Muscle layer of duodenum (tissue), 2 donors: ENCODE data around the gene EVC2.

Source experiments
- H3K27ac ChIP-seq: one replicate; pipeline ENCODE4 v1.7.0; 2013; ENCODE audit warnings: mild to moderate bottlenecking, low read length
- H3K27me3 ChIP-seq: one replicate; pipeline ENCODE4 v1.7.0; 2013; ENCODE audit warnings: low read depth, mild to moderate bottlenecking, control low read depth, low read length
- H3K36me3 ChIP-seq, 2 donors: one replicate each; pipeline ENCODE4 v1.7.0; 2013; ENCODE audit warnings: low read length in 2 of 2, control low read depth in 1 of 2, mild to moderate bottlenecking in 1 of 2; ENCODE audit not compliant: insufficient read depth in 2 of 2, control insufficient read depth in 1 of 2
- H3K4me1 ChIP-seq, 2 donors: one replicate each; pipeline ENCODE4 v1.7.0; 2013; ENCODE audit warnings: low read length in 2 of 2, mild to moderate bottlenecking in 2 of 2, control low read depth in 1 of 2, moderate library complexity in 1 of 2; ENCODE audit not compliant: insufficient read depth in 2 of 2, control insufficient read depth in 1 of 2
- H3K4me3 ChIP-seq, 2 donors: one replicate each; pipeline ENCODE4 v1.7.0; 2013; ENCODE audit warnings: low read length in 2 of 2, low read depth in 1 of 2, mild to moderate bottlenecking in 1 of 2
- H3K9me3 ChIP-seq, 2 donors: one replicate each; pipeline ENCODE4 v1.7.0; 2013; ENCODE audit warnings: low read length in 2 of 2, control low read depth in 1 of 2, mild to moderate bottlenecking in 1 of 2; ENCODE audit not compliant: control insufficient read depth in 1 of 2
- donor health status: healthy.

Gene EVC2

DNA sequence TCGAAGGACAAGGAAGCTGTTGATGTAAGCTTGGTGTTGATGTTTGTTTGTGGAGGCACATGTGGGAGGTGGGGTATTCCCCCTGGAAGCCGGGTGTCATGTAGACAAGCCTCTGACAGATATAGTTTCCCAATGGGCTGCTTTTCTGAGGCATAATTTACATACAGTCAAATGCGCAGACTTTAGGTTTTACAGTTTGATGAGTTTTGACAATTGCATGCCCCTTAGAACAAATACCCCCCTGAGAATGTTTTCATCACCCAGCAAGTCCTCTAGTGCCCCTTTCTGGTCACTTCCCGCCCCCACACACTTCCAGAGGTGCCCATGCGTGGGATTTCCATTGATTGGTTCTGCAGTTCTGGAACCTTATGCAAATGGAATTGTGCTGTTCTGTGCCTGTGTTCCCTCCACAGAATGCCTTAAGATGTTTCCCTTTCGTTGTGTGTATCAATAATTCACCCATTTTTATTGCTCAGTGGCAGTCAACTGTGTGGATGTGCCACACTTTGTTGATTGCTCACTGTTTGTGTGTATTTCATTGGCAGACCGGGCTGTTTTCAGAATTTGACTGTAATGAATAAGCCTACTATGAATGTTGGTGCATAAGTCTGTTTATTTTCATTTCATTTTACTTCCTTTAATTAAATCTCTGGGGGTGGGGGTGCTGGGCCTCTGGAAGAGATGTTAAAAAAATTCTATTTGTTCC lies 11.1 kb upstream of the EVC2 start:
- Histone ChIP-seq H3K27ac (no peak overlapping the region), H3K36me3 (peaks cover 15 to 21% of the 10 kb centered on the region in 2 donors), H3K27me3 (no peaks in the 10 kb centered on the region), H3K4me1 (peaks cover 0 to 4% of the 10 kb centered on the region in 2 donors), H3K9me3 (peaks cover 5 to 6% of the 10 kb centered on the region in 2 donors), H3K4me3 (no peak overlapping the region)

DNA sequence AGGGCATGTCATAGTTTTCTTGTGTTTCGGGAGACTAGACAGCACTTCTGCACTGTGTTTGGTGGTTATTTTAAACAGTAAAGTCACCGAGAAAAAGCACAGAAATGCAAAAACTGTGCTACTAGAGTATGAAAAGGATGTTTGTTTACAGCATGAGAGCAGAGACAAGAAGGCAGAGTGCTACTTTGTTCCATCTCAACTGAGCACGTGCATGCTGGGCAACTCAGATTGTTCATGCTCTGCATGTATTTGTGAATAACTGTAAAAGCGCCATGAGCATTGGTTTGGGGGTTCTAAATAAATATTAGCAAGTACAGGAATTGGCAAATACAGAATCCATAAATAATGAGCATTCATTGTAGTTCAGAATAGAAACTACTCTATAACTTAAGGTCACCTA lies 10.1 kb upstream of the EVC2 start:
- Histone ChIP-seq H3K4me3 (no peak overlapping the region), H3K4me1 (peaks cover 0 to 4% of the 10 kb centered on the region in 2 donors), H3K36me3 (peaks cover 10 to 21% of the 10 kb centered on the region in 2 donors), H3K9me3 (peaks cover 5 to 6% of the 10 kb centered on the region in 2 donors), H3K27me3 (no peaks in the 10 kb centered on the region), H3K27ac (no peak overlapping the region)

DNA sequence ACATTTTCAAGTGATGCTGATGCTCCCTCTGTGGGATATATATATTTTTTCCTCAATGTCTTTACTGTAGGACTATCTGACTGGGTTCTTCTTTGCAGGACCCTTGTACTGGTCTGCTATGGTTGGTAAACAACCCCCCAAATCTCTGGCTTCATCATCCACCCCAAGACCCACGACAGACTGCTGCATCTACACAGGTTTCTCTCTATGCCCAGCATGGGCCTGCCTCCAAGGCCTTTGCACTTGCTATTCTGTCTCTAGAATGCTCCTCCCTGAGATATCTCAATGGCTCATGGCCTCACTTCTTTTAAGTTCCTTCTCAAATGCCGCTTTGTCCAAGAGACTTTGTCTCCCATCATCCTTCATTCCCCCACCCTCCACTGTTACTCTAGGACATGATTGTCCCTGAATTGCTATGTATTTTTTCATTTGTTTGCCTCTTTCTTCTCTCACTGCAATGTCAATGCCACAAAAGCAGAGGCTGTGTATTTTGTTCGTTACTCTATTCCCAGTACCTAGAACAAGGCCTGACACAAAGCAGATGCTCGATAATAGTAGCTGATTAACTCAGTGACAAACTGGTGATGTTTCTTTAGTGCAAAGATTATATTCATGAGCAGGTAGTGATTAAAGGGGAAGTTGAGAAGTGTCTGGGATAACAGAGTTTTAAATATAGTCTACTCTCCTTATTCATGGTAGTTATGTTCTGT lies 9.2 kb upstream of the EVC2 start:
- peaks cover 3 to 4% of the 10 kb centered on the region in 2 donors for H3K4me1 ChIP-seq
- peaks cover 5 to 6% of the 10 kb centered on the region in 2 donors for H3K9me3 ChIP-seq
- peaks cover 10 to 19% of the 10 kb centered on the region in 2 donors for H3K36me3 ChIP-seq
- H3K27me3 ChIP-seq = no peaks in the 10 kb centered on the region
- H3K4me3 ChIP-seq = no peak overlapping the region
- no peak overlapping the region for H3K27ac ChIP-seq

DNA sequence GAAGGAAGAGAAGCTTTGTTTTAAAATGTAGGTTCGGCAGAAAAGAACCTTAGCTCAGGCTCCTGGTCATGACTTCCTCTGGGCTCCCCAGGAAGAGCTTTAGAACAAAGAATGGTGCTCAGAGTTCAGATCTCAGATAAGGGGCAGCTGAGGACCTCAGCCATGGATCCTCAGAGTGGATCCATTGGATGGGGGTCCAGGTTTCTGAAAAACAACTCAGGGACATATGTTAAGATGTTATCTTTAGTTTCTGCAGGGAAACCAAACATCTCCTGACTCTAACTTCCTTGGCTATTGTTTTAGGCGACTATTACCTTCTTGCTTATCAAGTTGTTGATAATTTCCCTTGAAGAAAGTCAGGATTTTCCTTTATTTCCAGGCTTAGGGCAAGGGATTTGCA lies 8.0 kb upstream of the EVC2 start:
- Histone ChIP-seq H3K9me3 (peaks cover 5 to 6% of the 10 kb centered on the region in 2 donors), H3K4me1 (peaks cover 0 to 12% of the 10 kb centered on the region in 2 donors)

DNA sequence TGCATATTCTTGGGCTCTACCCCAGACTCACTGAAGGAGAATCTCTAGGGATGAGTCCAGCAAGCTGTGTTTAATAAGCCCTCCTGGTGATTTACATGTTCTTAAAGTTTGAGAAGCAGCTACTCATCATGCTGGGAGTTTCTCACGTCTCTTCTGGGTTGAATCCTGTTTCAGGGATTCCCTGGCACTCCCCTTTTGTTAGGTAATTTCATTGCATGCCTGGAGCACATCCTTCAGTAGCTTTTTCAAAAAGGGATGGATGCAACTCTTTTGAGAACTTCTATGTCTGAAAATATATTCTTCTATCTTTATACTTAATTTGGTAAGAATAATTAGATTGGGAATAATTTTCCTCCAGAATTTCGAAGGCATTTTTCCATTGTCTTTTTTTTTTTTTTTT lies 7.0 kb upstream of the EVC2 start:
- Histone ChIP-seq H3K27ac (no peak overlapping the region), H3K27me3 (no peaks in the 10 kb centered on the region), H3K36me3 (peaks cover 4 to 12% of the 10 kb centered on the region in 2 donors), H3K4me1 (peaks cover 0 to 18% of the 10 kb centered on the region in 2 donors), H3K9me3 (peaks cover 5 to 6% of the 10 kb centered on the region in 2 donors), H3K4me3 (peak overlapping the region in 1 of 2 donors; percentile 30)

More for the DNA sequence above, 8.0 kb upstream of the EVC2 start:
- peaks cover 10 to 12% of the 10 kb centered on the region in 2 donors for H3K36me3 ChIP-seq
- no peak overlapping the region for H3K27ac ChIP-seq
- H3K4me3 ChIP-seq = no peak overlapping the region
- H3K27me3 ChIP-seq = no peaks in the 10 kb centered on the region

DNA sequence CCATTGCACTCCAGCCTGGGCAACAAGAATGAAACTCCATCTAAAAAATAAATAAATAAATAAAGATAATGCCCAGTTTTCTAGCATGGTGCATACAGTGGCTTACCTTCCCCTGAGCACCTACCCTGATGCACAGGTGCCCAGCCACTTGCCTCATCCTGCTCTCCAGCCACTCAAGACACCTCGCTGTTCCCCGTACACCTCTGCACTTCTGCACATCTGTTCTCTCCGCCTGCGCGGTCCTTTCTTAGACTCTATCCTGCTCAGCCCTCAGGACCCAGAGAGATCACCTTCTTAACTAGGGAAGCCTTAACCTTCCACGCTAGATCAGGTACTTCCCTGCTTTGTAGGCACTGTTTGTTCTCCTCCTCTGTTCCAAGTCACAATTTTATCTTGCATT lies 5.5 kb upstream of the EVC2 start:
- Histone ChIP-seq H3K4me1 (peaks cover 0 to 26% of the 10 kb centered on the region in 2 donors), H3K4me3 (no peak overlapping the region), H3K27ac (no peak overlapping the region), H3K36me3 (peaks cover 0 to under 1% of the 10 kb centered on the region in 2 donors), H3K9me3 (peaks cover 5 to 6% of the 10 kb centered on the region in 2 donors), H3K27me3 (no peaks in the 10 kb centered on the region)

DNA sequence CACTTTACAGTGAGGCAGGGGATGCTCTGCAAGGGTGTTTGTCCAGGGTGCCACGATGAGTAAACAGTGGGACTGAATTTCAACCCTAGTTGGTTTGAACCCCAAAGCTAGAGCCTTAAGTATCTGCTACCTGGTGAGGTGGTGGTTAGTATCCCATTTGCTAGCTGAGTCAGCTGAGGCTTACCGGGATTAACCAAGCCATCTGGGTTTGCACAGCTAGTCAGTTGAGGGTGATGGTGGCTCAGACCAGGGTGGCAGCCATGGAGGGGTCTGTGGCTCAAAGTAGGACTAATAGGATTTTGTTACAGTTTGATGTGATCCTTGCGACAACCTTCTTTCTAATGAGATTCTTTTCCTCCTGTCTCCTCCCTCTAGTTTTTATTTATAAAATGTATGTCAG lies 4.6 kb upstream of the EVC2 start:
- H3K36me3 ChIP-seq = no peaks in the 10 kb centered on the region
- no peaks in the 10 kb centered on the region for H3K27me3 ChIP-seq
- no peak overlapping the region for H3K27ac ChIP-seq
- H3K4me1 ChIP-seq = peaks cover 0 to 31% of the 10 kb centered on the region in 2 donors
- no peak overlapping the region for H3K4me3 ChIP-seq
- peaks cover 5 to 6% of the 10 kb centered on the region in 2 donors for H3K9me3 ChIP-seq

DNA sequence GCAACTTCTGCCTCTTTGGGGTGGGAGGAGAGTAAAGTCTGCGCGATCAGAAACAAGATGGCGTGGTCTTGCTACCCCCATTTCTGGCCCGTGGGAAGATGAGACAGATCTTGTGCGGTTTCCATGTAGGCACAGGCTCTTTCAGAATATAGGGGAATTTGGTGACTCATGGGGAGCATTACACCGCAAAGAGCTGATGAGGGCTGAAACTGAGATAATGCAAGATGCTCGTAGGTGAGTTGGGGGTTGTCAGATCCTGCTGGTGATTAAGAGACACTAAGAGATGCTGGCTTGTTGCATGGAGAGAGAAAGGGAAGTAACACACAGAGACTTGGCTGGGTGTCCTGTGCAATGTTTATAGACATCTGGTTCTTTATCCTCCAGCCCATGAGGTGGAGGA lies 4.2 kb upstream of the EVC2 start:
- Histone ChIP-seq H3K27ac (no peak overlapping the region), H3K27me3 (no peaks in the 10 kb centered on the region), H3K4me3 (peak overlapping the region; percentile 1 to 74), H3K36me3 (no peaks in the 10 kb centered on the region), H3K9me3 (peaks cover 5 to 6% of the 10 kb centered on the region in 2 donors), H3K4me1 (peaks cover 1 to 35% of the 10 kb centered on the region in 2 donors)

DNA sequence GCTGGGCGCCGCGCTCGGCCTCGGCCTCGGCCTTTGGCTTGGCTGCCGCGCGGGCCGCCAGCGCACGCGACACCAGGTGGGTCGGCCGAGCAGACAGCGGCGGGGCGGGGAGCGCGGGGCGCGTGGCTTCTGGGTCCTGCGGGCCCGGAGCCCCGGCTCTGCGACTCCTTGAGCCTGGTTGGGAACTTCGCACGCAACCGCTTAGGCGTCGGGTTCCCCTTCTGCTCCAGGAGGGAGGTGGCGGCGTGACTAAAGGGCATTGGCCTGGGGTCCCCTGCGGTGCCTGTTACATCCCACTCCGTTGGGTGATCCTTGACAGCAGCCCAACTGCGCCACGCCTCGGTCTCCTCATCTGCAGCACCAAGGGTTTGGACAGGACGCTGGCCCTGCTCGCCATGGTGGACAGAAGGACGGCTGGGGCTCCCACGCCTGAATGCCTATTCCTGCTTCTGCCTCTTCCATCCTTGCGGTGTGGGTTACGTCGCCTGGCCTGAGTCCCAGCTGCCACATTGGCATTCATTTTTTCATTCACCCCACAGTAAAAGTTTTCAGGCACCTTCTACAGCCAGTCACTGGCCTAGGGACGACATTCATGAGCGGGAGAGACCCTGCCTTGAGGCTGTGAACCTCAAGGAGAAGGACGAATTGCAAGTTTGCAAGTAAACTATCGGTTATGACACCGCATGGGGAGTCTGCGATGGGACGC lies 3.3 kb upstream of the EVC2 start:
- Histone ChIP-seq H3K36me3 (no peaks in the 10 kb centered on the region), H3K4me1 (peaks cover 3 to 44% of the 10 kb centered on the region in 2 donors), H3K9me3 (peaks cover 5 to 6% of the 10 kb centered on the region in 2 donors), H3K27ac (no peak overlapping the region), H3K27me3 (no peaks in the 10 kb centered on the region), H3K4me3 (peak overlapping the region; percentile 50 to 74)

DNA sequence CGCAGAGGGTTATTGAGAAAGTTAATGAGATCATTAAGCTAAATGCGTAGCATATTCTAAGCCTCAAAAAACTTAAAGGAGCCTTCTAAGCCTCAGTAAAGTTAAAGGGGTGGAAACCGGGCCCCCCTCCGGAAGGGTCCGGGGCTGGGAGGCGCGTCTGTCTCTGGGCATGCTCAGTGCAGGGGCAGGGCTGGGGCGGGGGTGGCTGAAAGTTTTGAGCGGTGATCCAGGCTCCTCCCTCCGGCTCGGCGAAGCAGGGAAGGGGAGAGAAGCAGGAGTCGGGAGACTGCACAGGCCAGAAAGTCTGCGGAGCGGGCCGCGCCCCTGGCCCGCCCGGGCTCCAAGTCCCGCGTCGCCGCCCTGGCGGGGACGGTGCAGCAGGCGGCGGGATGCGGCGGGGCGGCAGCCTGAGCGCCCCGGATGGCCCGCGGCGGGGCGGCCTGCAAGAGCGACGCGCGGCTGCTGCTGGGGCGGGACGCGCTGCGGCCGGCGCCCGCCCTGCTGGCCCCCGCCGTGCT lies 2.7 kb upstream of the EVC2 start, which contains the start of gene EVC:
TSS of gene EVC (plus strand) at position 241 of the 518 bp plus-strand sequence. CDS start at position 421, 180 bp downstream.
- no peaks in the 10 kb centered on the region for H3K27me3 ChIP-seq
- peaks cover 3 to 46% of the 10 kb centered on the region in 2 donors for H3K4me1 ChIP-seq
- H3K36me3 ChIP-seq = no peaks in the 10 kb centered on the region

More for the DNA sequence above, 2.7 kb upstream of the EVC2 start, which contains the start of gene EVC:
- peaks cover 5 to 6% of the 10 kb centered on the region in 2 donors for H3K9me3 ChIP-seq
- peak within 1 kb of the TSS; percentile 42 for H3K27ac ChIP-seq
- H3K4me3 ChIP-seq = peak within 1 kb of the TSS; percentile 64 to 74
